OCI-LY1 (cell line): ENCODE data around the gene ETFBKMT.

Experiments used
- H2AFZ ChIP-seq: fragments of 200-600 bp; sonication (generic), shearing (Covaris generic); 2 replicates; pipeline ENCODE4 v1.6.0; 2014; ENCODE audit warnings: antibody characterized with exemption, mild to moderate bottlenecking, low read length
- H3F3A ChIP-seq: fragments of 200-600 bp; sonication (generic), shearing (Covaris generic); 2 replicates; pipeline ENCODE4 v1.6.0; 2014; ENCODE audit warnings: mild to moderate bottlenecking, antibody characterized with exemption, low read length, moderate library complexity; ENCODE audit not compliant: insufficient read depth
- H3K27ac ChIP-seq: fragments of 200-600 bp; sonication (generic); 2 replicates; pipeline ENCODE4 v1.5.1; 2014; ENCODE audit warnings: low read length, mixed run types, mild to moderate bottlenecking, low read depth; ENCODE audit not compliant: poor library complexity, severe bottlenecking
- H3K27me3 ChIP-seq: fragments of 200-600 bp; sonication (generic); 2 replicates; pipeline ENCODE4 v1.6.0; 2014; ENCODE audit warnings: antibody characterized with exemption, mild to moderate bottlenecking, low read length, moderate library complexity; ENCODE audit not compliant: insufficient read depth
- H3K36me3 ChIP-seq: fragments of 200-600 bp; sonication (generic); 2 replicates; pipeline ENCODE4 v1.6.1; 2014; ENCODE audit warnings: mild to moderate bottlenecking, antibody characterized with exemption, low read length, moderate library complexity, mixed read lengths; ENCODE audit not compliant: insufficient read depth
- H3K4me1 ChIP-seq: fragments of 200-600 bp; sonication (generic); 2 replicates; pipeline ENCODE4 v1.5.1; 2014; ENCODE audit warnings: mild to moderate bottlenecking, low read length, moderate library complexity; ENCODE audit not compliant: insufficient read depth, severe bottlenecking
- H3K4me2 ChIP-seq: fragments of 200-600 bp; sonication (generic), shearing (Covaris generic); 2 replicates; pipeline ENCODE4 v1.6.1; 2014; ENCODE audit warnings: low read length
- H3K4me3 ChIP-seq: fragments of 200-600 bp; sonication (generic); 2 replicates; pipeline ENCODE4 v1.5.1; 2014; ENCODE audit warnings: low read length, low read depth, mild to moderate bottlenecking, mixed read lengths; ENCODE audit not compliant: poor library complexity, severe bottlenecking
- H3K79me2 ChIP-seq: fragments of 200-600 bp; shearing (Covaris generic); 2 replicates; pipeline ENCODE4 v1.6.1; 2016; ENCODE audit warnings: mixed run types, low read length, mixed read lengths; ENCODE audit not compliant: insufficient read depth
- H3K9ac ChIP-seq: fragments of 200-600 bp; sonication (generic), shearing (Covaris generic); 2 replicates; pipeline ENCODE4 v1.6.1; 2014; ENCODE audit warnings: mild to moderate bottlenecking, low read length, mixed read lengths
- H3K9me2 ChIP-seq: fragments of 200-600 bp; sonication (generic), shearing (Covaris generic); 2 replicates; pipeline ENCODE4 v1.6.1; 2014; ENCODE audit warnings: low read depth, mild to moderate bottlenecking, low read length, mixed read lengths
- H3K9me3 ChIP-seq: fragments of 200-600 bp; shearing (Covaris generic); 2 replicates; pipeline ENCODE4 v1.6.1; 2014; ENCODE audit warnings: low read length, mixed read lengths
- H4K20me1 ChIP-seq: fragments of 200-600 bp; sonication (generic), shearing (Covaris generic); 2 replicates; pipeline ENCODE4 v1.6.0; 2016; ENCODE audit warnings: mild to moderate bottlenecking, low read length; ENCODE audit not compliant: insufficient read depth
- CTCF ChIP-seq: fragments of 200-600 bp; sonication (generic), shearing (Covaris generic); IDR thresholded peaks from 2 replicates; pipeline ENCODE4 v1.5.1; 2017; ENCODE audit warnings: mild to moderate bottlenecking, antibody characterized with exemption, low read length, moderate library complexity, mixed read lengths
- EZH2 ChIP-seq: fragments of 200-600 bp; sonication (generic), shearing (Covaris generic); IDR thresholded peaks from 2 replicates; pipeline ENCODE4 v1.8.0; 2017; ENCODE audit warnings: borderline replicate concordance, mixed run types, mild to moderate bottlenecking, antibody characterized with exemption, low read length, moderate library complexity, mixed read lengths

ETFBKMT gene

GRCh38 chr12:31627456-31628054, 31.9 kb upstream of the ETFBKMT start:
- H3K9me2 ChIP-seq, result no peaks in the 10 kb centered on the region
- no peaks in the 10 kb centered on the region for H3F3A ChIP-seq
- no peak for TF ChIP-seq EZH2
- no peak for TF ChIP-seq CTCF
- H3K79me2 ChIP-seq, result no peaks in the 10 kb centered on the region
- H2AFZ ChIP-seq, result no peak overlapping the region
- no peaks in the 10 kb centered on the region for H4K20me1 ChIP-seq
- peaks cover 24% of the 10 kb centered on the region for H3K4me1 ChIP-seq
- H3K27ac ChIP-seq, result no peak overlapping the region
- H3K9ac ChIP-seq, result no peak overlapping the region
- H3K9me3 ChIP-seq, result no peaks in the 10 kb centered on the region
- H3K4me3 ChIP-seq, result no peak overlapping the region
- no peaks in the 10 kb centered on the region; the same call in 1 of the 2 replicates for H3K36me3 ChIP-seq
- H3K27me3 ChIP-seq, result no peaks in the 10 kb centered on the region
- H3K4me2 ChIP-seq, result no peak overlapping the region

GRCh38 chr12:31629756-31630732, 29.4 kb upstream of the ETFBKMT start:
- Histone ChIP-seq H3K4me1 (peaks cover 29% of the 10 kb centered on the region), H2AFZ (no peak overlapping the region), H3K9ac (no peak overlapping the region), H3K9me2 (no peaks in the 10 kb centered on the region), H3K36me3 (no peaks in the 10 kb centered on the region; the same call in 1 of the 2 replicates), H3K27me3 (no peaks in the 10 kb centered on the region), H3K9me3 (no peaks in the 10 kb centered on the region), H3K4me3 (no peak overlapping the region), H3K4me2 (no peak overlapping the region), H3K27ac (no peak overlapping the region), H3F3A (no peaks in the 10 kb centered on the region), H4K20me1 (no peaks in the 10 kb centered on the region), H3K79me2 (no peaks in the 10 kb centered on the region)
- no peak for TF ChIP-seq EZH2
- TF ChIP-seq CTCF, result no peak

GRCh38 chr12:31631023-31631724, 28.3 kb upstream of the ETFBKMT start:
- Histone ChIP-seq H3K27me3 (no peaks in the 10 kb centered on the region), H3K4me3 (no peak overlapping the region), H3K9ac (no peak overlapping the region), H3K36me3 (no peaks in the 10 kb centered on the region; the same call in 1 of the 2 replicates), H4K20me1 (no peaks in the 10 kb centered on the region), H3K4me1 (peaks cover 35% of the 10 kb centered on the region), H3K4me2 (no peak overlapping the region; the same call in 1 of the 2 replicates), H3K27ac (peak overlapping the region; percentile 62), H3F3A (no peaks in the 10 kb centered on the region), H2AFZ (0 out of 2 replicates have a peak overlapping the region, but pooled peaks have one; percentile 10), H3K9me2 (no peaks in the 10 kb centered on the region), H3K9me3 (no peaks in the 10 kb centered on the region), H3K79me2 (no peaks in the 10 kb centered on the region)
- TF ChIP-seq CTCF (no peak), EZH2 (no peak)
